ENCODE results near the gene MTA3.

MTA3 gene

DNA sequence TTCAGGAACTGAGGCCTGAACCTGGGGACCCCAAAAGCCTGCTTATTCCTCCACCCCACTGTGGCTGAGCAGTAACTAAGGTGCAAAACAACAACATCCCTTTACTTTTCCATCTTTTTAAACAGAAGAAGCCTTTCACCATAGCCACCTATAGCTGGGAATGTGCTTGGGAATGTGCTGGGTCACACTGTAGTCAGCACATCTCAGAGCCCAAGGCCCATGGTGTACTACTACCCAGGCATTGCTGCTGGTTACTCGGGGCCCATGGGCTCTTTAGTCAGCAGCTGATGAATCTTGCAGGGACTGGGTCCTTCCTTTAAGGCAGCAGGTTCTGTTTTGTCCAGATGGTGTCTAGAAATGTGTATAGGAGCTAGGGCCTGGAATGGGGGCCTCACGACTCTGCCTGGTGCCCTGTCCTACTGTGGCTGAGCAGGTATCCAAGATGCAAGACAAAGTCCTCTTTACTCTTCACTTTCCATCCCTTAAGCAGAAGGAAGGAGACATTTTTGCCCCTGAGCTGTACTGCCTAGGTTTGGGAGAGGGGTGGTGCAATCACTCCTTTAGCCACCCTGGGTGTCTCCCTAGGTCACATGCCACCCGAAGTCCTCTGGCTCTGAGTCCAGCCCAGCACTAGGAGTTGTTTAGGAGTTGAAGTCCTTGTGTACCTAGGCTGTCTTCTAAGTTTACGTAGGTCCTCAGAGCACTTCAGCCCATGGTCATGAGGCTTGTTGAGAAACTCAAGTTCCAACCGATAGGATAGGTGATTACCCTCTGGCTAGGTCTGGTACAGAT is 125.5 kb downstream of the MTA3 start:
- no peak overlapping the region for H3K4me3 ChIP-seq (replicated peaks; ENCODE audit: low read depth, low read length)
- DNase-seq (ENCODE audit: extremely low read depth, low read depth) = no peak
- TF ChIP-seq, protein P1, sequence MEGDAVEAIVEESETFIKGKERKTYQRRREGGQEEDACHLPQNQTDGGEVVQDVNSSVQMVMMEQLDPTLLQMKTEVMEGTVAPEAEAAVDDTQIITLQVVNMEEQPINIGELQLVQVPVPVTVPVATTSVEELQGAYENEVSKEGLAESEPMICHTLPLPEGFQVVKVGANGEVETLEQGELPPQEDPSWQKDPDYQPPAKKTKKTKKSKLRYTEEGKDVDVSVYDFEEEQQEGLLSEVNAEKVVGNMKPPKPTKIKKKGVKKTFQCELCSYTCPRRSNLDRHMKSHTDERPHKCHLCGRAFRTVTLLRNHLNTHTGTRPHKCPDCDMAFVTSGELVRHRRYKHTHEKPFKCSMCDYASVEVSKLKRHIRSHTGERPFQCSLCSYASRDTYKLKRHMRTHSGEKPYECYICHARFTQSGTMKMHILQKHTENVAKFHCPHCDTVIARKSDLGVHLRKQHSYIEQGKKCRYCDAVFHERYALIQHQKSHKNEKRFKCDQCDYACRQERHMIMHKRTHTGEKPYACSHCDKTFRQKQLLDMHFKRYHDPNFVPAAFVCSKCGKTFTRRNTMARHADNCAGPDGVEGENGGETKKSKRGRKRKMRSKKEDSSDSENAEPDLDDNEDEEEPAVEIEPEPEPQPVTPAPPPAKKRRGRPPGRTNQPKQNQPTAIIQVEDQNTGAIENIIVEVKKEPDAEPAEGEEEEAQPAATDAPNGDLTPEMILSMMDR (IDR thresholded peaks at IDR 0.05; ENCODE audit: low read depth, low read length, missing control alignments) = no peak

- DNase-seq (ENCODE audit: extremely low read depth, low read depth) = peak; percentile 11
- TF ChIP-seq, protein P1 (IDR thresholded peaks at IDR 0.05; ENCODE audit: low read depth, low read length, missing control alignments) = no peak
- H3K4me3 ChIP-seq (replicated peaks; ENCODE audit: low read depth, low read length) = no peak overlapping the region
Measured at GRCh38 chr2:42696987-42697386, 128.6 kb downstream of the MTA3 start.

DNA sequence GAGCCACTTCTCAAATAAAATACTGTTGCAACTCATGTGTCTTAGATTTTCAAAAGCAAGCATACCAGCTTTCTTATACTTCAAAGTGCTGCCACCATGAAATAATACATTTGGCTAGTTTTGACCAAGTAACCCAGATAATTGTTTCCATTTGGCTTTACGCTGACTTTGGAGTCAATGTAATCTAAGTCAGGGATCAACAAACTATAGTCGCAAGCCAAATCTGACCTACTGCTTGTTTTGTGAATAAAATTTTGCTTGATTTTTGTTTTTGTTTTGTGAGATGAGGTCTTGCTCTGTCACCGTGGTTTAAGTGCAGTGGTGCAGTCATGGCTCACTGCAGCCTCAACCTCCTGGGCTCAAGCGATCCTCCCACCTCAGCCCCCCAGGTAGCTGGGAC is 130.5 kb downstream of the MTA3 start:
- no peak for DNase-seq (ENCODE audit: extremely low read depth, low read depth)
- TF ChIP-seq, protein P1 (IDR thresholded peaks at IDR 0.05; ENCODE audit: low read depth, low read length, missing control alignments) = no peak
- no peak overlapping the region for H3K4me3 ChIP-seq (replicated peaks; ENCODE audit: low read depth, low read length)

GRCh38 chr2:42706836-42707235 is 138.4 kb downstream of the MTA3 start:
- TF ChIP-seq, protein P1 (IDR thresholded peaks at IDR 0.05; ENCODE audit: low read depth, low read length, missing control alignments) = no peak
- no peak overlapping the region for H3K4me3 ChIP-seq (replicated peaks; ENCODE audit: low read depth, low read length)
- no peak for DNase-seq (ENCODE audit: extremely low read depth, low read depth)

DNA sequence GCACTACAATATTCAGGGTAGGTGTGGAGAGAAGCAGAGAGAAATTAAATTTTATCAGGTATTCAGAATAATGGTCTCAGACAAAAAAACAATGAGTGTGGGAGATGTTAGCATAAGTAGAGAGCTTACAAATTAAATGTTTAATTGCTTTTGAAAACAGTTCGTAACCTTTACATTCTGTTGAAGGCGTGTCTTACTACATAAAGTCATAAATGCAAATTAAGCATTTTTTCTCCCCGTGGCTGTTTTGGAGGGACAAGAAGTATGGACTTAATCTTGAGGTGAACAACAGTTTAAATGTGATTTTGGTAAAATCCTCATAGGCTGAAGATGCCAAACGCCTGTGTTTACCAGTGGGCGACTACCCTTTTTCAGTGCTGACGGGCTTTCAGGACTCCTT is 139.7 kb downstream of the MTA3 start:
- no peak overlapping the region for H3K4me3 ChIP-seq (replicated peaks; ENCODE audit: low read depth, low read length)
- TF ChIP-seq, protein P1 (IDR thresholded peaks at IDR 0.05; ENCODE audit: low read depth, low read length, missing control alignments) = no peak
- no peak for DNase-seq (ENCODE audit: extremely low read depth, low read depth)

GRCh38 chr2:42711896-42712295 is 143.5 kb downstream of the MTA3 start:
- no peak overlapping the region for H3K4me3 ChIP-seq (replicated peaks; ENCODE audit: low read depth, low read length)
- DNase-seq (ENCODE audit: extremely low read depth, low read depth) = no peak
- TF ChIP-seq, protein P1 (IDR thresholded peaks at IDR 0.05; ENCODE audit: low read depth, low read length, missing control alignments) = no peak

DNA sequence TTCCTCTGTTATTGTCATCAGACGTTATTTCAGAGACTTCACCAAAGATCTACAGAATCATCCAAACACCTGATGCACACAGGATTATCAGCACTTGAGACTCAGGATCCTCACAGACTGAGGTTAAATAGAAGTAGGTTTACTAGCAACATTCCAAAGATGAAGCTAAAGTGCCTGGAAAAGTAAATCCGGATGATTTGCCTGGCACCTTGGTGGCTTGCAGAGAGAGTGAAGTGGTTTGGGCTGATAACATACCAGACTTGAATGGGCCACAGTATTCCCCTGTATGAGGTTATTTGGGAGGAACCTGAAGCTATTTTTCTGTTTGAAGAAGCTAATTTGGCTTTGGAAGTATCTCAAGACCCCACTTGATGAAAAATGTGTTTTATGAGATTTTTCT is 144.5 kb downstream of the MTA3 start:
- TF ChIP-seq, protein P1 (IDR thresholded peaks at IDR 0.05; ENCODE audit: low read depth, low read length, missing control alignments) = no peak
- DNase-seq (ENCODE audit: extremely low read depth, low read depth) = no peak
- H3K4me3 ChIP-seq (replicated peaks; ENCODE audit: low read depth, low read length) = no peak overlapping the region
